Activated CD8-positive, alpha-beta memory T cell treated with anti-CD3 and anti-CD28 coated beads for 1 hour (primary cell): Measurements from ENCODE around the gene PDF.

Experiments used
- DNase-seq, 2 donors: peaks; one replicate each; pipeline ENCODE4 v3.0.0-alpha.2; 2020; ENCODE audit warnings: low read depth in 1 of 2; ENCODE audit errors: extremely low read depth in 1 of 2

The PDF gene

DNA sequence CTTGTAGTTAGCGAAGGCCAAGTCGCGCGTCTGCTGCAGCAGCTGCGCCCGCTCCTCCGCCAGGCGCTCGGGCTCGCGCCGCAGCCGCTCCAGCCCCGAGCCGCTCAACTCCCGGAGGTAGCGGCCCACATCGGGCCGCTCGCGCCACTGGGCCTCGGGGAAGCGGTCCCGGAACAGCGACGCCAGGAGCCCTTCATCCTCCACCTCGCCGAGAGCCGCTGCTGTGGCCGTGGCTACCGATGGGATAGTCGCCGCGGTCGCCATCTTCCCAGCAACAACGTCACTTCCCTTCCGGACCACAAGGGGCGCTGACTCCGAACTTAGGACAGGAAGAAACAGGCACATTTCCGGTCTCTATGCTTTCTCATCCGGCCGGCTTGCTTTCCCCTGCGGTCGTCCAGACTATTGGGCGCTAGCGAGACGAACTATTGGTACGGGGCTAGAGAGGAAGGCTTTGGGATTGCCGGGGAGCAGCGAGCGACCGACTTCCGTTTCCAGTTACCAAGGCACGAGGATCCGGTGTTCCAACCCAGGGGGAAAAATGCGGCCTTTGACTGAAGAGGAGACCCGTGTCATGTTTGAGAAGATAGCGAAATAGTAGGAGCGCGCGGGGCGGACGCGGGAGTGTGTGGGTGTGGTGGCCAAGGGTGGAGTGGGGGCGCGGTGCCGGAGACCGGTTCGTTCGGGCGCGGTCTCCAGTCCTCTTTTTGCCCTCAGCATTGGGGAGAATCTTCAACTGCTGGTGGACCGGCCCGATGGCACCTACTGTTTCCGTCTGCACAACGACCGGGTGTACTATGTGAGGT lies 9.1 kb upstream of the PDF start, which contains the start of the genes COG8 and NIP7:
Gene COG8, minus strand, starts transcription at position 276 of the 806 bp plus-strand sequence. Its CDS starts 12 bp downstream, at position 264.
Gene NIP7, plus strand, starts transcription at position 484 of the 806 bp plus-strand sequence. Its CDS starts 58 bp downstream, at position 542.
- peak; percentile 81 to 83 for DNase-seq

- DNase-seq, result no peak
Observed at GRCh38 chr16:69338557-69339288, 8.3 kb upstream of the PDF start.

GRCh38 chr16:69334696-69335095 lies 4.3 kb upstream of the PDF start:
- no peak for DNase-seq

- peak in 1 of 2 donors; percentile 22 for DNase-seq
Observed at GRCh38 chr16:69329369-69330285, 761 bp downstream of the PDF start.

DNA sequence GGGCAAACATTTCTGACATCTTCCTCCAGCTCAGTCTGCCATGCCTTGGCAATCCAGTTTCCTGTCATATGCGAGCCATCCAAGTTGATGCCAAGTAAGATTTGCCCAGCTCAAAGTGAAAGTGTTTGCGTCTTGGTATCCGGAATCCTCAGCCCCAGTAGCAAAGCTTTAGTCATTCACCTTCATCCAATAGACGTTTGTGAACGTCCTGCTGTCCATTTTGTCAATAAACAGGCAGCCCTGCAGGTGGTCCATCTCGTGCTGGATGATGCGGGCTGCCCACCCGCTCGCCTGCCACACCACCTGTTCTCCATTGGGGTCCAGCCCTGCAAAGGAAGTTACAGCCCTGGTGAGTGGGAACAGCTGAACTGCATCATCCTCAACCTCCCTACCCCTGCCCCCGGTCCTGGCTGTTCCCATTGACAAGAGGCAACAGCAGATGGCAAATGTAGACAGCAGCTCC lies 1.5 kb downstream of the PDF start:
- DNase-seq, result no peak

DNA sequence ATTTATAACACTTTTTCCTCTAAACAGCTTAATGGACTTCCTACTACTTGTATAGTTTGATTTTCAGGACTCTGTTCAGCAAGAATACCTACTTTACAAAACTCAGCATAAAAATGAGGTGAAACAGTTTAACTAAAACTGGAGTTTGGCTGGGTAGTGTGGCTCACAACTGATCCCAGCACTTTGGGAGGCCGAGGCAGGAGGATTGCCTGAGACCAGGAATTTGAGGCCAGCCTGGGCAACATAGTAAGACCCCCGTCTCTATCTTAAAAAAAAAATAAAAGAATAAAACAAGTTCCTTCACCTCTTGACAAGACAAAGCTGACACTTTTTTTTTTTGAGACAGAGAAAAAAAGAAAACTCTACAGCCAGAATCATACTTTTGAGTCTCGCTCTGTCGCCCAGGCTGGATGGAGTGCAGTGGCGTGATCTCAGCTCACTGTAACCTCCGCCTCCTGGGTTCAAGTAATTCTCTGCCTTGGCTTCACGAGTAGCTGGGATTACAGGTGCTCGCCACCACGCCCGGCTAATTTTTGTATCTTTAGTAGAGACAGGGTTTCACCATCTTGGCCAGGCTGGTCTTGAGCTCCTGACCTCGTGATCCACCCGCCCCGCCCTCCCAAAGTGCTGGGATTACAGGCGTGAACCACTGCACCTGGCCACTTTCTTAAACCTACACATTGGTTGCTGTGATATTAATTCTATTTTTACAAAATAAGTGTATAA lies 2.6 kb downstream of the PDF start:
- no peak for DNase-seq

DNA sequence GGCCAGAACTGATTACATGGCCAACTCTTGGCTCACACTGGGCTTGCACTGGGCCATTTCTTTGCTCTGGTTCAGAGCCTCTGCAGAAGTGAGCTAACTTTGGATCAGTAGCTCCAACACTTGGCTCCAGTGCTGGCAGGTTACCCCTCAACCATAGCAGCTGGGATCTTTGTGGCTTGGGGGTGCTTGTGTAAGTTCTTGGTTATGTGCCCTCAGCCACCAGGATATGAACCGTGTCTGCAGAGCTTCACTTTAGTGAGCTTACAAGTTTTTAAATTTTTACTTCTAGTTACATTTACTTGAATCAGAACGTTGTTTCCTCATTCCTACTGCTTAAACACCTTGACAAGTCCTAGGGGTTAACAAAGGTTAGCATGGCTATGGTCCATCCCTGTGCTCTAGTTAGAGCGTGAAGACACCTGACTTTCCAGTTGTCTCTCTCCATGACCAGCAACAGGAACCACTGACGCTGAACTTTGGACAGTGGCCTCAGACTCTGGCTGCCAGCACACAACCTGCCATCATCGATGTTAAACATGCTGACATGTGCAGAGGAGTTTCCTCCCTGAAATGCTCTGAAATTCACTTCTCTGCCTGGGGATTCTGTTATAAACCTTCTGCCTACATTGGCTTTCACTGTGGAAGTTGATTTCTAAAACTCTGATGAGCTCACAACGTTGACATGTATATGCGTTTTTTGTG lies 4.1 kb downstream of the PDF start:
- no peak for DNase-seq

DNA sequence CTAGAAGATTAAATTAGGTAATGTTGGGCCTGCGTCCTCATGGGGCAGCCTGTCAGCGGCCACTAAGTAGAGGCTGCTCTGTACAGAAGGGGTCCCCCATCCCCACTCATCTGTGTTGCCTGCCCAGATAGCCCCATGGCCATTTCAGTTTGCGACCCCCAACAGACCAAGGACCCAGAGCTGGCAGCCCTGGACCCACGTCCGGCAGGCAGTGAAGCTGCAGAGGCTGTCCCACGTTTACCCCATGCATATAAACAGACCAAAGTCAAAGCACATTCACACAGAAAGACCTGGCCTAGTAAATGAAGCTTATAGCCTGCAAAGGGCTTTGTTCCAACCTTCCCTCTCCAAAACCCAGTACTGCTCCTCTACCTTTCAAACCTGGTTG lies 4.6 kb downstream of the PDF start:
- DNase-seq, result no peak

- no peak for DNase-seq
Observed at GRCh38 chr16:69324585-69325253, 5.7 kb downstream of the PDF start.

- DNase-seq, result no peak
Observed at GRCh38 chr16:69324013-69324531, 6.3 kb downstream of the PDF start.

DNA sequence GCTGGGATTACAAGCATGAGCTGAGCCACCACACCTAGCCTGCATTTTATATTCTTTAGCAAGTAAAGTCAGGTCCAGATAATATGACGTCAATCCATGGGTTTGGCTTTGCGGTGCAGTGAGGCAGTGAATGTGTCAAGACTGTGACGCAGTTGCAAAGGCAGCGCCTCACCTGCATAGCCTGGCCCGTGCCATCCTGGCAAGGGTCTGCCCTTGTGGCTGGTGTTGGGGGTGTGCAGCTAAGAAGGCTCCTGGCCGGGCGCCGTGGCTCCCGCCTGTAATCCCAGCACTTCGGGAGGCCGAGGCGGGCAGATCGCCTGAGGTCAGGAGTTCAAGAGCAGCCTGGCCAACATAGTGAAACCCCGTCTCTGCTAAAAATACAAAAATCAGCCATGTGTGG lies 7.0 kb downstream of the PDF start:
- no peak for DNase-seq

DNA sequence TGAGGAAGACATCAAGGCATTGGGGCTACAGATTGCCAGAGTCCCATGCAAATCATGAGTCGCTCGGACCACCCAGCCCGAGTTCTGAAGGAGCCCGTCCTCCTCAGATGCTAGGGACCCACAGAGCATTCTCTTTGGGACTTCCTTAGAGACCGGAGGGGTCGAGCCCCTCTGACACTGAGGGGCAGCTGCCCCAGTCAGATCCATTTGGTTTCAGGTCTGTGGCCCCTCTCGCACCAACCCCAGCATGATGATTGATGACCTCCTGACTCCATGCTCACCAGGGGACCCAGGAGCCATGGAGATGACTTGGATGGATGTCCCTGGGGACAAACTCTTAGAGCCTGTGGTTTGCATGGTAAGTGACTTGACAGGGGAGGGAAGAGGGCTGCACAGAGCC lies 8.0 kb downstream of the PDF start:
- no peak for DNase-seq

GRCh38 chr16:69321080-69321479 lies 9.3 kb downstream of the PDF start:
- DNase-seq, result no peak

DNA sequence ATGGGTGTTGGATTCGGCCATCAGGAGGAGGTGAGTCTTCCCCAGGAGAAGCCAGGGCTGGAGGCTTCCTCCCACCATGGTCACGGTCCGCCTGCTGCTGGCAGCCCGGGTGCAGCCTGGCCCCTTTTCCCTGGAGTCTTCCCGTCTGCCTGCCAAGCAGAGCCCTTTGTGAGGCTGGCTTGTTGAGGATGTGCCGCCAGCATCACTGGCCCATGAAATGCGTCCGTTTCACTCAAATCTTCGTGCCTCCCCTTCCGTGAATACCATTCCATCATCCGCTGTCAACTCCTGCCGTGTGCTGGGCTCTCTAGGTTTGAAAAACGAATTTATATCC lies 9.7 kb downstream of the PDF start:
- no peak for DNase-seq

- DNase-seq, result no peak
Observed at GRCh38 chr16:69319826-69320739, 10.3 kb downstream of the PDF start.

DNA sequence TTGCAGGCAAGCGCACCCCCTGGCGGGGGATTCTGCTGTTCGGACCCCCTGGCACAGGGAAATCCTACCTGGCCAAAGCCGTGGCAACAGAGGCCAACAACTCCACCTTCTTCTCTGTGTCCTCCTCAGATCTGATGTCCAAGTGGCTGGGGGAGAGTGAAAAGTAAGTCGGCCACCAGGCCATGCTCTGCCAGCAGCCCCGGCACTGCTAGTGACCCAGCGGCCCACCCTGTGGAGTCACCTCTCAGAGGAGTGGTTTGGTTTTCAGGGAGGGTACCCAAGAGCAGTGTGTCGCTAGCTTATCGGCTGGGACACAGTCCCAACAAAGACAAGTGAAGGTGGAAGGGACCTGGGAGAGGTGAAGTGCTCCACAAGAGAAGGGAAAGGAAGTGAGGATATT lies 11.0 kb downstream of the PDF start:
- no peak for DNase-seq

GRCh38 chr16:69318911-69319289 lies 11.5 kb downstream of the PDF start:
- no peak for DNase-seq
